H9 (cell line): Measurements from ENCODE around the gene ABCE1. TPM values are rescaled to one million over a fixed set of nuclear protein-coding genes. Genes with fewer than 3 reads are reported as not detected.

Source experiments
- DNase-seq: peaks from one replicate; pipeline ENCODE4 v3.0.0-alpha.2; 2017
- H2AFZ ChIP-seq: one replicate; pipeline ENCODE4 v1.6.1; 2013; ENCODE audit warnings: mild to moderate bottlenecking, low read length, control low read depth, moderate library complexity
- H2AK5ac ChIP-seq: 2 replicates; pipeline ENCODE4 v1.6.1; 2013; ENCODE audit warnings: low read length, control low read depth, mixed read lengths; ENCODE audit not compliant: insufficient read length
- H2BK120ac ChIP-seq: one replicate; pipeline ENCODE4 v1.6.1; 2013; ENCODE audit warnings: low read depth, mild to moderate bottlenecking, low read length, control low read depth, inconsistent platforms; ENCODE audit not compliant: poor library complexity, severe bottlenecking
- H2BK12ac ChIP-seq: 2 replicates; pipeline ENCODE4 v1.6.1; 2013; ENCODE audit warnings: low read length, control low read depth, mixed read lengths, low read depth; ENCODE audit not compliant: insufficient read length
- H2BK15ac ChIP-seq: 2 replicates; pipeline ENCODE4 v1.6.1; 2013; ENCODE audit warnings: low read depth, low read length, control low read depth
- H2BK20ac ChIP-seq: one replicate; pipeline ENCODE4 v1.6.1; 2013; ENCODE audit warnings: low read depth, mild to moderate bottlenecking, low read length, control low read depth, inconsistent platforms; ENCODE audit not compliant: poor library complexity, severe bottlenecking
- H2BK5ac ChIP-seq: 2 replicates; pipeline ENCODE4 v1.6.1; 2013; ENCODE audit warnings: low read length, control low read depth, mixed read lengths; ENCODE audit not compliant: insufficient read length
- H3K14ac ChIP-seq: 2 replicates; pipeline ENCODE4 v1.6.1; 2013; ENCODE audit warnings: low read length, control low read depth; ENCODE audit not compliant: insufficient read depth
- H3K18ac ChIP-seq: 2 replicates; pipeline ENCODE4 v1.6.1; 2013; ENCODE audit warnings: low read depth, mild to moderate bottlenecking, mixed read lengths, low read length, control low read depth; ENCODE audit not compliant: insufficient read length
- H3K23ac ChIP-seq: 2 replicates; pipeline ENCODE4 v1.6.1; 2013; ENCODE audit warnings: low read length, control low read depth, mixed read lengths, low read depth; ENCODE audit not compliant: insufficient read length
- H3K23me2 ChIP-seq: 2 replicates; pipeline ENCODE4 v1.6.1; 2013; ENCODE audit warnings: low read depth, mild to moderate bottlenecking, mixed read lengths, low read length, control low read depth; ENCODE audit not compliant: insufficient read length, poor library complexity, severe bottlenecking
- H3K27ac ChIP-seq: 2 replicates; pipeline ENCODE4 v1.5.1; 2013; ENCODE audit warnings: low read length, control low read depth, mixed read lengths, low read depth; ENCODE audit not compliant: insufficient read length
- H3K27me3 ChIP-seq: 2 replicates; pipeline ENCODE4 v1.6.1; 2013; ENCODE audit warnings: low read length, control low read depth, inconsistent platforms; ENCODE audit not compliant: insufficient read depth
- H3K4ac ChIP-seq: 2 replicates; pipeline ENCODE4 v1.6.1; 2013; ENCODE audit warnings: low read depth, mild to moderate bottlenecking, control low read depth, inconsistent platforms, low read length, moderate library complexity
- H3K4me1 ChIP-seq: 2 replicates; pipeline ENCODE4 v1.6.1; 2013; ENCODE audit warnings: low read length, control low read depth, inconsistent platforms; ENCODE audit not compliant: insufficient read depth
- H3K4me2 ChIP-seq: 2 replicates; pipeline ENCODE4 v1.6.1; 2013; ENCODE audit warnings: low read length, control low read depth, mixed read lengths; ENCODE audit not compliant: insufficient read length, insufficient read depth
- H3K56ac ChIP-seq: 2 replicates; pipeline ENCODE4 v1.6.1; 2013; ENCODE audit warnings: low read depth, mild to moderate bottlenecking, mixed read lengths, low read length, control low read depth; ENCODE audit not compliant: insufficient read length
- H3K79me1 ChIP-seq: 2 replicates; pipeline ENCODE4 v1.6.1; 2013; ENCODE audit warnings: low read depth, mild to moderate bottlenecking, moderate library complexity, low read length, control low read depth, inconsistent platforms; ENCODE audit not compliant: insufficient read depth, poor library complexity, severe bottlenecking
- H3K79me2 ChIP-seq: 2 replicates; pipeline ENCODE4 v1.6.1; 2013; ENCODE audit warnings: low read length, control low read depth, inconsistent platforms; ENCODE audit not compliant: insufficient read depth
- H3K9ac ChIP-seq: 2 replicates; pipeline ENCODE4 v1.6.1; 2013; ENCODE audit warnings: low read length, control low read depth, mixed read lengths; ENCODE audit not compliant: insufficient read length; ENCODE audit errors: extremely low read depth
- H3K9me3 ChIP-seq: one replicate; pipeline ENCODE4 v1.6.1; 2013; ENCODE audit warnings: low read depth, low read length, inconsistent platforms; ENCODE audit not compliant: control insufficient read depth
- H3T11ph ChIP-seq: one replicate; pipeline ENCODE4 v1.6.1; 2013; ENCODE audit warnings: mild to moderate bottlenecking, low read length, control low read depth, inconsistent platforms
- H4K20me1 ChIP-seq: one replicate; pipeline ENCODE4 v1.6.1; 2013; ENCODE audit not compliant: control insufficient read depth, insufficient read length, insufficient read depth
- H4K5ac ChIP-seq: 2 replicates; pipeline ENCODE4 v1.6.1; 2013; ENCODE audit warnings: low read depth, mild to moderate bottlenecking, mixed read lengths, low read length, control low read depth; ENCODE audit not compliant: insufficient read length
- H4K8ac ChIP-seq: replicated peaks from 2 replicates; pipeline ENCODE4 v1.6.1; 2013; ENCODE audit warnings: low read length, control low read depth, mixed read lengths, low read depth; ENCODE audit not compliant: insufficient read length
- H4K91ac ChIP-seq: 2 replicates; pipeline ENCODE4 v1.6.1; 2013; ENCODE audit warnings: low read depth, mild to moderate bottlenecking, moderate library complexity, mixed read lengths, low read length, control low read depth; ENCODE audit not compliant: insufficient read length
- H3K27ac Mint-ChIP-seq, 3 experiments: 2 replicates in 2 of 3; 3 replicates in 1 of 3; pipeline ENCODE4 v1.8.0; 2020 to 2021; ENCODE audit warnings: mixed read lengths in 3 of 3, mild to moderate bottlenecking in 1 of 3, moderate library complexity in 1 of 3
- H3K27me3 Mint-ChIP-seq: 2 replicates; pipeline ENCODE4 v1.8.0; 2021; ENCODE audit warnings: low read depth, mild to moderate bottlenecking, moderate library complexity, mixed read lengths
- H3K36me3 Mint-ChIP-seq, 3 experiments: 2 replicates in 2 of 3; 3 replicates in 1 of 3; pipeline ENCODE4 v1.8.0; 2020 to 2021; ENCODE audit warnings: low read depth in 3 of 3, mixed read lengths in 3 of 3; ENCODE audit not compliant: insufficient read depth in 1 of 3
- H3K4me1 Mint-ChIP-seq, 2 experiments: 2 replicates each; pipeline ENCODE4 v1.8.0; 2020; ENCODE audit warnings: mixed read lengths in 2 of 2
- H3K4me3 Mint-ChIP-seq, 2 experiments: 2 replicates in 1 of 2; 3 replicates in 1 of 2; pipeline ENCODE4 v1.8.0; 2020 to 2021; ENCODE audit warnings: mild to moderate bottlenecking in 2 of 2, mixed read lengths in 2 of 2, moderate library complexity in 1 of 2
- H3K9me3 Mint-ChIP-seq, 2 experiments: 2 replicates in 1 of 2; 3 replicates in 1 of 2; pipeline ENCODE4 v1.8.0; 2020; ENCODE audit warnings: mild to moderate bottlenecking in 2 of 2, mixed read lengths in 2 of 2, moderate library complexity in 1 of 2
- WGBS: extraction: QIAGEN DNeasy Blood & Tissue Kit; methylation state at CpG from one replicate; pipeline ENCODE4 v1.1.7; 2013; ENCODE audit warnings: missing lambda C conversion rate, low lambda C conversion rate, mixed read lengths; ENCODE audit not compliant: insufficient read length; ENCODE audit errors: extremely low coverage; 5-methylcytosine and 5-hydroxymethylcytosine counted together
- total RNA-seq: library from RNA; stranded (reverse); gene quantifications from 2 replicates; pipeline ENCODE4 v1.2.1, GENCODE V29; 2021
- TF ChIP-seq, protein P1 (sequence below): fragments of 200-600 bp; sonication (generic); conservative IDR thresholded peaks from 3 replicates; pipeline ENCODE4 v1.8.0; 2021; ENCODE audit warnings: antibody characterized with exemption, mild to moderate bottlenecking

Gene ABCE1
- total RNA-seq, 1 experiment from 2014 or later = 112 TPM

DNA sequence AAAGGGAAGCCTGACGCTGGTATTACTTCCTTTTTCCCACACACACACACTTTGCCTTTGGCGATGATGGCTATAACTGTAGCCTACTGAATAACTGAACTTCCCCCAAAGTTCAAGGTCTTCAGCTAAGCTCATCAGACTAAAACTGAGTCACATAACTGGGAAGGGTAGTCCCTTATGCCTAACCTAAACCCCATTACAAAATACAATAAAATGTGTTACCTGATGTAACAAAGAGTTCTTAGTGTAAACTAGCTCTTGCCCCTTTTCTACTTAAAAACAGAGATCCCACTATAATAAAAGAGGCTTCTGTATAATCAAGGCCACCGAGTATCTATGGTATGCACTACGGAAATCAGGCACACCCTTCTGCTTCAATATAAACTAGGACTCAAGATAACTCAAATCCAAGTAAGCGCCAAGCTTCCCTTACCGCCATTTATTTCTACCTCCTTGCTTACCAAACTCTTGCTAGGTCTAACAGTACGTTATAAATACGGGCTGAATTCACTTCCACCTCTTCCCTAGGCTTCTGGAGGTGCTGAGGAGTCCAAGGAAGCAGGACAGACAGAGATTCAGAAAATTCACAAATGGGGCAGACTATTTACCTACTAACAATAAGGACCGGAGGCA is 79.9 kb downstream of the ABCE1 start:
- H2BK120ac ChIP-seq = no peak overlapping the region
- H3K4me2 ChIP-seq = peak overlapping the region; percentile 86
- no peak overlapping the region for H2BK20ac ChIP-seq
- H2AFZ ChIP-seq = no peak overlapping the region
- no peak overlapping the region for H4K91ac ChIP-seq
- Mint-ChIP-seq H3K36me3 (peaks cover 16% of the 10 kb centered on the region in 3 experiments), H3K4me3 (peak overlapping the region; percentile 94 to 97), H3K9me3 (peaks cover 0 to 2% of the 10 kb centered on the region in 2 experiments; a peak in 1 of 5 replicates), H3K27me3 (no peaks in the 10 kb centered on the region), H3K27ac (peak overlapping the region; percentile 19 to 44 (median 29); a peak in 4 of 7 replicates), H3K4me1 (peaks cover 24 to 27% of the 10 kb centered on the region in 2 experiments)
- H3K23me2 ChIP-seq = peaks cover 14% of the 10 kb centered on the region
- no peak overlapping the region for H3K56ac ChIP-seq
- H3K79me2 ChIP-seq = peaks cover 31% of the 10 kb centered on the region; the same call in 1 of the 2 replicates
- H2AK5ac ChIP-seq = no peak overlapping the region
- no peaks in the 10 kb centered on the region for H3K4me1 ChIP-seq
- H4K5ac ChIP-seq = no peak overlapping the region
- H3K27ac ChIP-seq = no peak overlapping the region
- H3K9me3 ChIP-seq = no peaks in the 10 kb centered on the region
- no peak overlapping the region for H3T11ph ChIP-seq
- H2BK15ac ChIP-seq = no peak overlapping the region
- H4K20me1 ChIP-seq = no peaks in the 10 kb centered on the region
- H2BK5ac ChIP-seq = no peak overlapping the region
- no CpG with 5 or more reads among the region's 9 CpGs for WGBS
- no peak overlapping the region for H3K18ac ChIP-seq
- no peaks in the 10 kb centered on the region for H3K27me3 ChIP-seq
- H4K8ac ChIP-seq = no peak overlapping the region
- no peak overlapping the region for H3K4ac ChIP-seq
- DNase-seq = no peak
- peak overlapping the region; percentile 42 for H3K9ac ChIP-seq
- no peak overlapping the region for H3K14ac ChIP-seq
- TF ChIP-seq, protein P1, sequence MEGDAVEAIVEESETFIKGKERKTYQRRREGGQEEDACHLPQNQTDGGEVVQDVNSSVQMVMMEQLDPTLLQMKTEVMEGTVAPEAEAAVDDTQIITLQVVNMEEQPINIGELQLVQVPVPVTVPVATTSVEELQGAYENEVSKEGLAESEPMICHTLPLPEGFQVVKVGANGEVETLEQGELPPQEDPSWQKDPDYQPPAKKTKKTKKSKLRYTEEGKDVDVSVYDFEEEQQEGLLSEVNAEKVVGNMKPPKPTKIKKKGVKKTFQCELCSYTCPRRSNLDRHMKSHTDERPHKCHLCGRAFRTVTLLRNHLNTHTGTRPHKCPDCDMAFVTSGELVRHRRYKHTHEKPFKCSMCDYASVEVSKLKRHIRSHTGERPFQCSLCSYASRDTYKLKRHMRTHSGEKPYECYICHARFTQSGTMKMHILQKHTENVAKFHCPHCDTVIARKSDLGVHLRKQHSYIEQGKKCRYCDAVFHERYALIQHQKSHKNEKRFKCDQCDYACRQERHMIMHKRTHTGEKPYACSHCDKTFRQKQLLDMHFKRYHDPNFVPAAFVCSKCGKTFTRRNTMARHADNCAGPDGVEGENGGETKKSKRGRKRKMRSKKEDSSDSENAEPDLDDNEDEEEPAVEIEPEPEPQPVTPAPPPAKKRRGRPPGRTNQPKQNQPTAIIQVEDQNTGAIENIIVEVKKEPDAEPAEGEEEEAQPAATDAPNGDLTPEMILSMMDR = no peak
- no peak overlapping the region for H3K23ac ChIP-seq
- no peak overlapping the region for H2BK12ac ChIP-seq
- H3K79me1 ChIP-seq = peaks cover 3% of the 10 kb centered on the region
